Transverse colon (tissue), 4 donors: Measurements from ENCODE around the gene ADAMTS16. TPM values are rescaled to one million over a fixed set of nuclear protein-coding genes. Genes with fewer than 3 reads are reported as not detected.

Experiments used
- DNase-seq: peaks from one replicate; pipeline ENCODE4 v3.0.0-alpha.2; 2019
- H3K27ac ChIP-seq, 4 donors: fragments of 200-600 bp; sonication (generic); 2 replicates each; pipeline ENCODE4 v1.5.1; 2016 to 2018; ENCODE audit warnings: inconsistent platforms in 4 of 4
- H3K27me3 ChIP-seq: fragments of 200-600 bp; sonication (generic); 2 replicates; pipeline ENCODE4 v1.5.1; 2017; ENCODE audit warnings: inconsistent platforms
- H3K36me3 ChIP-seq, 4 donors: fragments of 200-600 bp; sonication (generic); 2 replicates each; pipeline ENCODE4 v1.5.1; 2017 to 2019; ENCODE audit warnings: inconsistent platforms in 4 of 4
- H3K4me1 ChIP-seq, 4 donors: fragments of 200-600 bp; sonication (generic); 2 replicates each; pipeline ENCODE4 v1.5.1; 2017 to 2020; ENCODE audit warnings: inconsistent platforms in 4 of 4
- H3K4me3 ChIP-seq, 4 donors: fragments of 200-600 bp; sonication (generic); 1 replicate in 1 of 4; 2 replicates in 3 of 4; pipeline versions ENCODE4 v1.5.1 to v1.6.1; 2017 to 2019; ENCODE audit warnings: inconsistent platforms in 4 of 4
- H3K9me3 ChIP-seq, 2 donors: fragments of 200-600 bp; sonication (generic); 2 replicates each; pipeline ENCODE4 v1.5.1; 2017 to 2019; ENCODE audit warnings: inconsistent platforms in 2 of 2
- EP300 ChIP-seq: sonication (generic); formaldehyde crosslinking; IDR thresholded peaks from one replicate; pipeline ENCODE4 v1.6.1; 2017; ENCODE audit warnings: antibody characterized with exemption, low read depth
- POLR2A ChIP-seq: fragments of 450-650 bp; IDR thresholded peaks from one replicate; pipeline ENCODE4 v1.6.1; 2016; ENCODE audit warnings: antibody characterized with exemption, mild to moderate bottlenecking, moderate library complexity
- POLR2AphosphoS5 ChIP-seq, 3 donors: sonication (generic); formaldehyde crosslinking; IDR thresholded peaks; one replicate each; pipeline ENCODE4 v1.6.1; 2016; ENCODE audit warnings: antibody characterized with exemption in 3 of 3
- WGBS, 2 donors: methylation state at CpG; one replicate each; pipeline ENCODE4 v1.1.5; 2018; ENCODE audit warnings: low coverage in 1 of 2; 5-methylcytosine and 5-hydroxymethylcytosine counted together
- in situ Hi-C, 4 donors: fragments of 200-750 bp; cut with MboI; loops; one replicate each; pipeline versions ENCODE4 v1.15.0 to v1.15.1; 2017; ENCODE audit warnings: low sequenced_read_pairs in 3 of 4, low pct_ligation_motif_present in 1 of 4, low pct_unique_long_range_greater_than_20kb in 1 of 4
- intact Hi-C: fragments of 100-400 bp; cut with DNase I; formaldehyde crosslinking; loops from one replicate; pipeline ENCODE4 v1.15.1; 2023; ENCODE audit warnings: low total_unique reads
- total RNA-seq, 4 donors: library from RNA; depleted of rRNA; stranded (reverse); fragments of >200 nt; gene quantifications; one replicate each; pipeline ENCODE4 v1.1.0, GENCODE V29; 2016
- TF ChIP-seq, protein P1 (sequence below), 5 experiments: fragments of 200-600 bp in 3 of 5; fragments of 450-650 bp in 2 of 5; sonication (generic) in 3 of 5; IDR thresholded peaks; 1 replicate in 2 of 5; 2 replicates in 3 of 5; pipeline ENCODE4 v1.5.1; 2016 to 2017; ENCODE audit warnings: antibody characterized with exemption in 5 of 5, inconsistent platforms in 3 of 5, mild to moderate bottlenecking in 2 of 5, moderate library complexity in 1 of 5

The ADAMTS16 gene
- total RNA-seq, 4 donors from 2014 or later, result 0.68 to 4.4 TPM; not detected in 2

DNA sequence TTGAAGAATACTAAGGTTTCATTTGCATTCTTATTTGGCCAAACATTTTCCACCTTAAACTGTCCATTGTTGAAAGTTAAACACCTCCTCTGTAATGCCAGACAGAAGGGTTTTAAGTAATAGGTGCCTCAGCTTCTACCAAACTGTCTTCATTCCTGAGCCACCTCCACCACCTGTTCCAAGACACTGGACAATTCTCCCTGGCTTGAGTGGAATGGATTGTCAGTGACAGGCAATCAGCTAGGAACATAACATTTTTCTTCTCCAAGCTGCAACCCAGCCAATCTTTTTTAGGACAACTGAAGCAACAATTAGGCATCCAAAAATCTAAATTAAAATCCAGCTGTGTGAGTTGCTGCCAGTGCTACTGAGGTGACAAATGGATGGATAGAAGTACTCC lies 208.4 kb downstream of the ADAMTS16 start:
- TF ChIP-seq, protein P1, sequence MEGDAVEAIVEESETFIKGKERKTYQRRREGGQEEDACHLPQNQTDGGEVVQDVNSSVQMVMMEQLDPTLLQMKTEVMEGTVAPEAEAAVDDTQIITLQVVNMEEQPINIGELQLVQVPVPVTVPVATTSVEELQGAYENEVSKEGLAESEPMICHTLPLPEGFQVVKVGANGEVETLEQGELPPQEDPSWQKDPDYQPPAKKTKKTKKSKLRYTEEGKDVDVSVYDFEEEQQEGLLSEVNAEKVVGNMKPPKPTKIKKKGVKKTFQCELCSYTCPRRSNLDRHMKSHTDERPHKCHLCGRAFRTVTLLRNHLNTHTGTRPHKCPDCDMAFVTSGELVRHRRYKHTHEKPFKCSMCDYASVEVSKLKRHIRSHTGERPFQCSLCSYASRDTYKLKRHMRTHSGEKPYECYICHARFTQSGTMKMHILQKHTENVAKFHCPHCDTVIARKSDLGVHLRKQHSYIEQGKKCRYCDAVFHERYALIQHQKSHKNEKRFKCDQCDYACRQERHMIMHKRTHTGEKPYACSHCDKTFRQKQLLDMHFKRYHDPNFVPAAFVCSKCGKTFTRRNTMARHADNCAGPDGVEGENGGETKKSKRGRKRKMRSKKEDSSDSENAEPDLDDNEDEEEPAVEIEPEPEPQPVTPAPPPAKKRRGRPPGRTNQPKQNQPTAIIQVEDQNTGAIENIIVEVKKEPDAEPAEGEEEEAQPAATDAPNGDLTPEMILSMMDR (IDR thresholded peaks at IDR 0.05), result no peak
- TF ChIP-seq EP300, result no peak
- TF ChIP-seq POLR2AphosphoS5 (IDR thresholded peaks at IDR 0.05), result no peak
- no peak for TF ChIP-seq POLR2A
- in situ Hi-C loops, result no loop called here
- Histone ChIP-seq H3K27ac (no peak overlapping the region), H3K4me1 (no peaks in the 10 kb centered on the region), H3K9me3 (no peaks in the 10 kb centered on the region), H3K27me3 (no peaks in the 10 kb centered on the region), H3K36me3 (no peaks in the 10 kb centered on the region), H3K4me3 (no peak overlapping the region)
- intact Hi-C loops, result no loop called here
- DNase-seq, result no peak

- 23% methylated on average over 9 of the region's 9 CpGs; no CpG with 5 or more reads in 1 of the 2 donors for WGBS, 2 donors
- Histone ChIP-seq H3K4me1 (no peaks in the 10 kb centered on the region), H3K9me3 (no peaks in the 10 kb centered on the region), H3K4me3 (no peak overlapping the region), H3K36me3 (no peaks in the 10 kb centered on the region), H3K27ac (no peak overlapping the region), H3K27me3 (no peaks in the 10 kb centered on the region)
- intact Hi-C loops, result no loop called here
- TF ChIP-seq, protein P1 (IDR thresholded peaks at IDR 0.05), result no peak
- TF ChIP-seq POLR2A, result no peak
- TF ChIP-seq EP300, result no peak
- TF ChIP-seq POLR2AphosphoS5 (IDR thresholded peaks at IDR 0.05), result no peak
- DNase-seq, result no peak
- in situ Hi-C loops, result no loop called here
Measured at GRCh38 chr5:5350101-5350500, 210.0 kb downstream of the ADAMTS16 start.

- Histone ChIP-seq H3K4me1 (no peaks in the 10 kb centered on the region), H3K27ac (no peak overlapping the region), H3K9me3 (no peaks in the 10 kb centered on the region), H3K27me3 (no peaks in the 10 kb centered on the region), H3K36me3 (no peaks in the 10 kb centered on the region), H3K4me3 (no peak overlapping the region)
- TF ChIP-seq EP300 (no peak), POLR2AphosphoS5 (IDR thresholded peaks at IDR 0.05) (no peak), POLR2A (no peak)
- TF ChIP-seq, protein P1 (IDR thresholded peaks at IDR 0.05), result no peak
- 74 to 77% methylated on average over 3 to 14 of the region's 14 CpGs for WGBS, 2 donors
- intact Hi-C loops, result no loop called here
- DNase-seq, result no peak
- in situ Hi-C loops, result no loop called here
Measured at GRCh38 chr5:5351288-5351979, 211.3 kb downstream of the ADAMTS16 start.

GRCh38 chr5:5352675-5353074 lies 212.5 kb downstream of the ADAMTS16 start:
- intact Hi-C loops, result no loop called here
- H3K4me3 ChIP-seq, result no peak overlapping the region
- no peak for TF ChIP-seq POLR2A
- 94 to 95% methylated on average over 18 of the region's 18 CpGs for WGBS, 2 donors
- no peaks in the 10 kb centered on the region for H3K9me3 ChIP-seq
- H3K36me3 ChIP-seq, result no peaks in the 10 kb centered on the region
- H3K27ac ChIP-seq, result no peak overlapping the region
- in situ Hi-C loops, result no loop called here
- H3K27me3 ChIP-seq, result no peaks in the 10 kb centered on the region
- no peaks in the 10 kb centered on the region for H3K4me1 ChIP-seq
- DNase-seq, result no peak

DNA sequence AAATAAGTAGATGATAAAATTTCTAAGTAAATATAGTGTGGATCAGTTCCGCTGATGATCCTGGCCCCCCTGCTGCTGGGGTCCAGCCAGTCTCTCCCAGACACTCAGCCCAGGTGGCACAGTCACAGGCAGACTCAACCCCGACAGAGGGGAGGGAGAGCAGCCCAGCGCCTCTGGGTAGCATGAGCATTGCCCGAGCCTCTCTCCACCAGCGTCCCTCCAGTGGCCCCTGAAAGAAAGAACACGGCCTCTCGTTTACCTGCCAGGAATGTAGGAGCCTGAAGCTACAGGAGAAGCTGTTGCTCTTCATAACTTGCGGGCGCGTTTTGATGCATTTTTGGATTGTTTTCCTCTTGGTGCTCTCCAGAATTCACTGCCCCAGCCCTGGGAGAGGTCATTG lies 213.6 kb downstream of the ADAMTS16 start:
- TF ChIP-seq POLR2AphosphoS5 (IDR thresholded peaks at IDR 0.05) (no peak), POLR2A (no peak), EP300 (no peak)
- TF ChIP-seq, protein P1 (IDR thresholded peaks at IDR 0.05), result no peak
- in situ Hi-C loops, result no loop called here
- DNase-seq, result no peak
- no peak overlapping the region for H3K27ac ChIP-seq
- no peaks in the 10 kb centered on the region for H3K9me3 ChIP-seq
- H3K4me1 ChIP-seq, result no peaks in the 10 kb centered on the region
- WGBS, 2 donors, result 71 to 79% methylated on average over 1 to 10 of the region's 10 CpGs
- intact Hi-C loops, result no loop called here
- H3K36me3 ChIP-seq, result no peaks in the 10 kb centered on the region
- H3K4me3 ChIP-seq, result no peak overlapping the region
- H3K27me3 ChIP-seq, result no peaks in the 10 kb centered on the region
